ENCODE results near the gene PADI4.
"Not testable (repeated sequence)": the region's sequence is repeated elsewhere in the genome, so short reads cannot be mapped to it uniquely, and the experiment has no call there.

Gene PADI4

GRCh38 chr1:17397910-17398695 is 90.1 kb downstream of the PADI4 start:
- DNase-seq: no peak

- no peak for DNase-seq
These were observed 92.8 kb downstream of the PADI4 start for GRCh38 chr1:17400725-17401341.

- no peak for DNase-seq
These were observed 93.8 kb downstream of the PADI4 start for GRCh38 chr1:17401841-17402240.

GRCh38 chr1:17403081-17403480 is 95.1 kb downstream of the PADI4 start:
- no peak for DNase-seq

GRCh38 chr1:17404034-17404684 is 96.2 kb downstream of the PADI4 start:
- no peak for DNase-seq

- no peak for DNase-seq
These were observed 96.8 kb downstream of the PADI4 start for GRCh38 chr1:17404820-17405219.

- DNase-seq: peak; percentile 73
These were observed 98.1 kb downstream of the PADI4 start for GRCh38 chr1:17405898-17406759.

GRCh38 chr1:17406760-17407475 is 98.9 kb downstream of the PADI4 start:
- not testable (repeated sequence) for DNase-seq

GRCh38 chr1:17407786-17408514 is 100.0 kb downstream of the PADI4 start:
- not testable (repeated sequence) for DNase-seq

- no peak for DNase-seq
These were observed 101.4 kb downstream of the PADI4 start for GRCh38 chr1:17409391-17409811.

- no peak for DNase-seq
These were observed 104.3 kb downstream of the PADI4 start for GRCh38 chr1:17412093-17412870.
